RWPE2 (cell line): ENCODE measurements around the gene SUFU.

Experiments used
- ATAC-seq: fragments of 200-7000 bp; cut with Tn5 transposase; 3 replicates; pipeline ENCODE4 v1.9.1; 2021; ENCODE audit warnings: low read depth
- DNase-seq: peaks from one replicate; pipeline ENCODE4 v3.0.0-alpha.2; 2020; ENCODE audit warnings: low spot score
- H3K27ac ChIP-seq: fragments of 450-650 bp; 2 replicates; pipeline ENCODE4 v1.5.1; 2017; ENCODE audit warnings: mild to moderate bottlenecking; ENCODE audit not compliant: poor library complexity, severe bottlenecking
- H3K27me3 ChIP-seq: fragments of 250-450 bp; sonication (Bioruptor Pico); 2 replicates; pipeline ENCODE4 v1.5.1; 2021; ENCODE audit warnings: mild to moderate bottlenecking, moderate library complexity; ENCODE audit not compliant: insufficient read depth, poor library complexity, severe bottlenecking
- H3K36me3 ChIP-seq: fragments of 250-450 bp; sonication (Bioruptor Pico); 2 replicates; pipeline ENCODE4 v1.5.1; 2020; ENCODE audit warnings: low read depth, mild to moderate bottlenecking, moderate library complexity
- H3K4me1 ChIP-seq: fragments of 250-450 bp; sonication (Bioruptor Pico); 2 replicates; pipeline ENCODE4 v1.5.1; 2021; ENCODE audit warnings: mild to moderate bottlenecking, moderate library complexity; ENCODE audit not compliant: insufficient read depth, poor library complexity, severe bottlenecking
- H3K4me3 ChIP-seq: fragments of 250-450 bp; sonication (Bioruptor Pico); 2 replicates; pipeline ENCODE4 v1.5.1; 2021; ENCODE audit warnings: mild to moderate bottlenecking, moderate library complexity; ENCODE audit not compliant: severe bottlenecking
- H3K9me3 ChIP-seq: fragments of 250-450 bp; sonication (Bioruptor Pico); 2 replicates; pipeline ENCODE4 v1.5.1; 2021; ENCODE audit warnings: mild to moderate bottlenecking, moderate library complexity; ENCODE audit not compliant: severe bottlenecking
- CTCF ChIP-seq: fragments of 450-650 bp; IDR thresholded peaks from one replicate; pipeline ENCODE4 v1.5.1; 2017; ENCODE audit warnings: mild to moderate bottlenecking, moderate library complexity; ENCODE audit not compliant: poor library complexity, severe bottlenecking

SUFU gene

GRCh38 chr10:102601639-102602038 is 97.9 kb downstream of the SUFU start:
- Histone ChIP-seq H3K27me3 (no peaks in the 10 kb centered on the region), H3K4me3 (no peak overlapping the region), H3K9me3 (no peaks in the 10 kb centered on the region), H3K4me1 (peaks cover 26% of the 10 kb centered on the region), H3K36me3 (peaks cover 11% of the 10 kb centered on the region; the same call in 1 of the 2 replicates), H3K27ac (no peak overlapping the region)
- ATAC-seq, result no peak
- no peak for DNase-seq
- TF ChIP-seq CTCF, result no peak

- H3K4me3 ChIP-seq, result no peak overlapping the region
- DNase-seq, result no peak
- no peaks in the 10 kb centered on the region for H3K27me3 ChIP-seq
- no peak overlapping the region for H3K27ac ChIP-seq
- no peaks in the 10 kb centered on the region for H3K9me3 ChIP-seq
- H3K4me1 ChIP-seq, result peaks cover 35% of the 10 kb centered on the region
- no peak for ATAC-seq
- H3K36me3 ChIP-seq, result peaks cover 10% of the 10 kb centered on the region; the same call in 1 of the 2 replicates
- TF ChIP-seq CTCF, result no peak
These were observed 98.7 kb downstream of the SUFU start for GRCh38 chr10:102602272-102603045.

- ATAC-seq (peak; percentile 24), DNase-seq (no peak)
- Histone ChIP-seq H3K36me3 (no peaks in the 10 kb centered on the region), H3K4me1 (peaks cover 36% of the 10 kb centered on the region), H3K27ac (peak overlapping the region; percentile 93), H3K4me3 (no peak overlapping the region), H3K27me3 (no peaks in the 10 kb centered on the region), H3K9me3 (no peaks in the 10 kb centered on the region)
- TF ChIP-seq CTCF, result no peak
These were observed 100.2 kb downstream of the SUFU start for GRCh38 chr10:102603946-102604345.

- no peak for TF ChIP-seq CTCF
- H3K36me3 ChIP-seq, result no peaks in the 10 kb centered on the region
- ATAC-seq (peak; percentile 92), DNase-seq (no peak)
- H3K4me1 ChIP-seq, result peaks cover 36% of the 10 kb centered on the region
- H3K9me3 ChIP-seq, result no peaks in the 10 kb centered on the region
- peak overlapping the region; percentile 93 for H3K27ac ChIP-seq
- H3K4me3 ChIP-seq, result no peak overlapping the region
- no peaks in the 10 kb centered on the region for H3K27me3 ChIP-seq
These were observed 100.7 kb downstream of the SUFU start for GRCh38 chr10:102604439-102604841.

GRCh38 chr10:102605712-102606111 is 101.9 kb downstream of the SUFU start:
- DNase-seq (no peak), ATAC-seq (no peak)
- Histone ChIP-seq H3K4me3 (no peak overlapping the region), H3K36me3 (no peaks in the 10 kb centered on the region), H3K9me3 (no peaks in the 10 kb centered on the region), H3K27ac (peak overlapping the region; percentile 93), H3K4me1 (peaks cover 44% of the 10 kb centered on the region), H3K27me3 (no peaks in the 10 kb centered on the region)
- TF ChIP-seq CTCF, result no peak
